PFSK-1 (cell line): ENCODE data around the gene COL21A1.

Experiments
- FOXP2 ChIP-seq: optimal IDR thresholded peaks from 2 replicates; pipeline ENCODE3; 2011; ENCODE audit warnings: borderline replicate concordance, control low read depth, inconsistent platforms; ENCODE audit not compliant: insufficient read depth; ENCODE audit errors: extremely low read length, extremely low read depth
- POLR2AphosphoS5 ChIP-seq: IDR thresholded peaks from 2 replicates; pipeline ENCODE4 v1.6.1; 2012; ENCODE audit warnings: low read depth, mild to moderate bottlenecking, control low read depth, low read length, moderate library complexity
- REST ChIP-seq, 2 experiments: IDR thresholded peaks; 2 replicates each; pipeline versions ENCODE4 v1.6.1 to v1.8.0; 2011 to 2012; ENCODE audit warnings: low read depth in 2 of 2, low read length in 2 of 2, control low read depth in 1 of 2, inconsistent platforms in 1 of 2, mild to moderate bottlenecking in 1 of 2, moderate library complexity in 1 of 2; ENCODE audit not compliant: insufficient read depth in 1 of 2
- SIN3A ChIP-seq: IDR thresholded peaks from 2 replicates; pipeline ENCODE4 v1.6.1; 2012; ENCODE audit warnings: mild to moderate bottlenecking, low read length, moderate library complexity, borderline replicate concordance; ENCODE audit not compliant: insufficient read depth
- TAF1 ChIP-seq: IDR thresholded peaks from 2 replicates; pipeline ENCODE4 v1.6.1; 2012; ENCODE audit warnings: low read length, control low read depth, borderline replicate concordance; ENCODE audit not compliant: insufficient read depth

COL21A1 gene

GRCh38 chr6:56168596-56168995, 78.8 kb downstream of the COL21A1 start:
- TF ChIP-seq SIN3A: no peak
- no peak for TF ChIP-seq FOXP2
- TF ChIP-seq REST (IDR thresholded peaks at IDR 0.05; ENCODE audit: insufficient read depth in 1 of 2, low read depth in 2 of 2, low read length in 2 of 2): no peak
- no peak for TF ChIP-seq POLR2AphosphoS5
- no peak for TF ChIP-seq TAF1

GRCh38 chr6:56162081-56162480, 85.3 kb downstream of the COL21A1 start:
- no peak for TF ChIP-seq POLR2AphosphoS5
- TF ChIP-seq REST (IDR thresholded peaks at IDR 0.05; ENCODE audit: insufficient read depth in 1 of 2, low read depth in 2 of 2, low read length in 2 of 2): no peak
- no peak for TF ChIP-seq SIN3A
- no peak for TF ChIP-seq TAF1
- no peak for TF ChIP-seq FOXP2

- no peak for TF ChIP-seq POLR2AphosphoS5
- no peak for TF ChIP-seq TAF1
- no peak for TF ChIP-seq REST (IDR thresholded peaks at IDR 0.05; ENCODE audit: insufficient read depth in 1 of 2, low read depth in 2 of 2, low read length in 2 of 2)
- TF ChIP-seq FOXP2: no peak
- TF ChIP-seq SIN3A: no peak
These were observed 86.9 kb downstream of the COL21A1 start for GRCh38 chr6:56160489-56160888.

GRCh38 chr6:56158571-56158970, 88.8 kb downstream of the COL21A1 start:
- TF ChIP-seq TAF1: no peak
- no peak for TF ChIP-seq REST (IDR thresholded peaks at IDR 0.05; ENCODE audit: insufficient read depth in 1 of 2, low read depth in 2 of 2, low read length in 2 of 2)

GRCh38 chr6:56156643-56157042, 90.7 kb downstream of the COL21A1 start:
- TF ChIP-seq SIN3A: no peak
- no peak for TF ChIP-seq TAF1
- TF ChIP-seq POLR2AphosphoS5: no peak
- TF ChIP-seq FOXP2: no peak
- no peak for TF ChIP-seq REST (IDR thresholded peaks at IDR 0.05; ENCODE audit: insufficient read depth in 1 of 2, low read depth in 2 of 2, low read length in 2 of 2)
